GM19372 (cell line): ENCODE results near the gene POLD4.
"Not testable (repeated sequence)": the region's sequence is repeated elsewhere in the genome, so short reads cannot be mapped to it uniquely, and the experiment has no call there.

Experiments used
- ATAC-seq: cut with Tn5 transposase; IDR thresholded peaks from one replicate; pipeline ENCODE4 v1.9.1; 2021; ENCODE audit warnings: mild to moderate bottlenecking, low read depth, moderate library complexity; ENCODE audit not compliant: unreplicated experiment

The POLD4 gene

DNA sequence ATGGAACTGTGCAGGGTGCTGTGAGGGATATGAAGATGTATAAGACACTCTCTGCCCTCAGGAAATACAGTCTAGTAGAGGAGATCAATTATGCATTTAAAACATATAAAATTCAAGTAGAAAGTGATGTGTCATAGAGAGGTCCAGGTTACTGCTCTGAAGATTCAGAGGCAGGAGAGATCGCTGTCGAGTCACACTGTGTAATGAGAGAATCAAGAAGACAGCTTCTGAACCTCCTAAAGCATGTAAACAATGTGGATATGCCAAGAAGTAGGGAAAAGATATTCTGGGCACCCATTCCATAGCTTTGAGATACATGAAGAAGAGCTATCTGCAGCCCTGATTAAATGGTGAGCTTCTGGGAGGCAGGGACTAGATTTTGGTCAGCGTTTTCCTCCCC is 33.3 kb downstream of the POLD4 start:
- no peak for ATAC-seq

- ATAC-seq = not testable (repeated sequence)
Observed at GRCh38 chr11:67318876-67319275, 34.5 kb downstream of the POLD4 start.

DNA sequence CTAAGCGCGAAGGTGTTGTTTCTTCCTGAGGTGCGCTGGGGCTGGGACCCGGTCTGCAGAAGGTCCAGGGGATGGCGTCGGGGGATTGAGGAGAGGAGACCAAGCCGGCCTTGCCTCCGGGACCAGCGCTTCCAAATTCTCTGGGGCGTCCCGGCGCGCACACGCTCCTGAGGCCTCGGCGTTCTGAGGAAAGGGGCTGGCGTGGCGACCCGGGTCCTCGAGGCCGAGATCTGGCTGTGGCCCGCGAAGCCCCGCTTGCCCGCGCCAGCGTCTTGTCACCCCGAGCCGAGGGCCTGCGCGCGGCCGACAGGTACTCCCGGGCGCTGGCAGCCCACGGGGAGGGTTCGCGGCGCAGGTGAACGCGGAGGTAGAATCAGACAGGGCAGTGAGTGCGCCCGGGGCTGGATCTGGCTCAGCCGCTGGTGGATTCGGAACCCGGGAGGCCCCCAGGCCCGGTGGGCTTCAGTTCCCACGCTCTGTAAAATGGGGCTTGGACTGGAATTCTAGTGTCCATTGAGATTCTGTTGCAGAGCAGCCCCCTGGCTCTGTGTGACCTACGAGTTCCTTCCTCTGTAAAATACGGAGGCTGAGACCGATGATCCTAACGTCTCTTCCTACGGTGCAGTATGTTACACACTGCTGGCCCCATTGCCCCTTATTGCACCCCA is 35.3 kb downstream of the POLD4 start:
- peak; percentile 13 for ATAC-seq

DNA sequence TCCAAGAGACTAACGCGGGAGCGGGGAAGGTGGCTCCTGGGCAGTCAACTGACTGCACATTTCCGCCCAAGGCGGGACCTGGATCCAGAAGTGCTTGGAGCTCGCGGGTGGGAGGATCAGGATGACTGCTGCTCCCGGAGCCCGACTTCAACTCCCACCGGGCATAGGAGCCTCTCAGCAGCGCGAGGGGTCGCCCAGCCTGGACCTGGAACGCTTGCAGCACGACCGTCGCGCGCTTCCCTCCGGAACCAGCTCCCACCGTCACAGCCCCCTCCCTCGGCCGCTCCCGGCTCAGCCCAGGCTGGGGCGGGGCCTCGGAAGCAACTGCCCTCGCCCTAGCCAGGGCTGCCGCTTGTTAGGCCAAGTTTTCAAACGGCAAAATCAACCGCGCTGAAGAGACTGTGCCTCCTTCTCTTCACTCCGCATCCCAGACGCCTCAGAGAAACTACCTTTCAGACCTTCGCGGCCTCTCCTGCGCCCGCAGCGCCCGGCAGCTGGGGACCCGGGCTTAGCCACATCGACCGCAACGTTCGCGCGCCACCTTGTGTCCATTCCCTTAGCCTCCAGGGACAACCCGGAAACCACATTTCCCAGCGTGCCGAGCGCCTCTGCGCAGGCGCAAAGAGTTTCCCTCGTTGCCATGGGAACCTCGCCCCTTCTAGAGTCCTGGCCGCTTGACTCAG is 36.0 kb downstream of the POLD4 start:
- peak; percentile 87 for ATAC-seq

DNA sequence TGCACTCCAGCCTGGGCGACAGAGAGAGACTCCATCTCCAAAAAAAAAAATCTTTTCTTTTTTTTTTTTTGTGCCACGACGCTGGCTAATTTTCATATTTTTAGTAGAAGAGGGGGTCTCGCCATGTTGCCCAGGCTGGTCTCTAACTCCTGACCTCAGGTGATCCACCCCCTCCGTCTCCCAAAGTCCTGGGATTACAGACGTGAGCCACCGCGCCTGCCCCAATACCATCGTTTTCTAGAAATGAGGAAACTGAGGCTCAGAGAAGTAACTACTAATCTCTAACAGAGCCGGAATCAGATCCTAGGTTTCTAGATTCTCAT is 36.5 kb downstream of the POLD4 start:
- ATAC-seq = no peak

GRCh38 chr11:67315325-67315909 is 37.9 kb downstream of the POLD4 start:
- ATAC-seq = no peak

- ATAC-seq = no peak
Observed at GRCh38 chr11:67314218-67314617, 39.1 kb downstream of the POLD4 start.

GRCh38 chr11:67313125-67313890 is 40.0 kb downstream of the POLD4 start:
- no peak for ATAC-seq

DNA sequence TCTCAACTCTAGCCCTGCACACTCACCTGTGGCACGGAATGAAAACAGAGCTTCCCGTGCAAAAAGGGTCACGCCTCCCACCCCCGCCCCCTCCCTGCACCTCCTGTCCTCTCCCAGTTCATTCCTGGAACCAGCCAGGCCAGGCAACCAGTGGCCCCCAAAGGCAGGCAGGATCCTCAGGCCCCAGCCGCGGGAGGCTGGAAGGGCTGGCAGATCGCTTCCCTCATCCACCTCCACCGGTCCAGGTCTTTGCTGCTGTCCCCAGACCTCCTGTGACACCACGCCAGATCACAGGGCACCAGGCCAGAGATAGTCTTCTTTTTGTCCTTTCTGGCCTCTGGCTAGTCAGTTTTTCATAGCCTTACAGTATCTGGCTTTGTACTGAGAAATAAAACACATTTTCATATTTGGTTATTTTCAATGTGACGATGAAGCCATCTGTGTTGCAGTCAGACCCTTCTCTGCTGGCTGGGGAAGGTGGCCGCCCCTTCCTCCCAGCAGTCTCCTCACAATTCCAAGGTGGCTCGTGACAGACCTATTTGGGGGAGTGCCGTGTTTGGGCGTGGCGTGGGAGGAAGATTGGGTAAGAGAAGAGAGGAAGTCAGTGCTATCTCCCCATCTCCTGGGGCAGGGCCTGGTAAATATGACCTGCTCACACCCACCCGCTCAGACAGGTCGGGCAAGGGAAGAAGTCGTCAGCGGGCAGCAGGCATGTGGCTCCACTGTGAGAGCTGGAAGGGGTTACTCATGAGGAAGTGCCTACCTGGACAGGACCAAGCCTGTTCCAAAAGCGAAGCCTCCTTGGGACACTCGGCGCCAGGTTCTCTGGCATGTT is 40.9 kb downstream of the POLD4 start:
- no peak for ATAC-seq

- no peak for ATAC-seq
Observed at GRCh38 chr11:67311556-67312082, 41.7 kb downstream of the POLD4 start.

DNA sequence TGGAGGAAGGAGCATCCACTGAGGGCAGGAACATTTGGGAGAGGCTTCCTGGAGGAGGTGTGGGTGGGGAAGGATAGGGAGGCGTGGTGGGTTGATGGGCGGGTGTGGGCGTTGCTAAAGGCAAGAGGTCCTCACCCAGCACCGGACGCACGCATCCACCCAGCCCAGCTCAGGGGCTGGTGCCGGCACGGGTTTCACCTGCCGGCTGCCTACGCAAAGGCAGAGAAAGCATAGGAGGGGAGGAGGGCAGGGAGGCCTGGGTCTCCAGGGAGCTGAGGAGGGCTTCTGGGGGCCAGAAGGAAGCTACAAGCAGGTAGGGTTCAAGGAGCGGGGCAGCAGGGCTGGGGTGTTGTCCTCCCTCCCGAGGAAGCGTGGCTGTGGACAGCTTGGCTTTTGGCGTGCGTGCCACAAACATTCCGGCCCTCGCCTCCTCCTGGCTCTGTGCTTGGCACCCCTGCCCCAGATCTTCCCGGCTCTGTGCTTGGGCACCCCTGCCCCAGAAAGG is 42.2 kb downstream of the POLD4 start:
- no peak for ATAC-seq

DNA sequence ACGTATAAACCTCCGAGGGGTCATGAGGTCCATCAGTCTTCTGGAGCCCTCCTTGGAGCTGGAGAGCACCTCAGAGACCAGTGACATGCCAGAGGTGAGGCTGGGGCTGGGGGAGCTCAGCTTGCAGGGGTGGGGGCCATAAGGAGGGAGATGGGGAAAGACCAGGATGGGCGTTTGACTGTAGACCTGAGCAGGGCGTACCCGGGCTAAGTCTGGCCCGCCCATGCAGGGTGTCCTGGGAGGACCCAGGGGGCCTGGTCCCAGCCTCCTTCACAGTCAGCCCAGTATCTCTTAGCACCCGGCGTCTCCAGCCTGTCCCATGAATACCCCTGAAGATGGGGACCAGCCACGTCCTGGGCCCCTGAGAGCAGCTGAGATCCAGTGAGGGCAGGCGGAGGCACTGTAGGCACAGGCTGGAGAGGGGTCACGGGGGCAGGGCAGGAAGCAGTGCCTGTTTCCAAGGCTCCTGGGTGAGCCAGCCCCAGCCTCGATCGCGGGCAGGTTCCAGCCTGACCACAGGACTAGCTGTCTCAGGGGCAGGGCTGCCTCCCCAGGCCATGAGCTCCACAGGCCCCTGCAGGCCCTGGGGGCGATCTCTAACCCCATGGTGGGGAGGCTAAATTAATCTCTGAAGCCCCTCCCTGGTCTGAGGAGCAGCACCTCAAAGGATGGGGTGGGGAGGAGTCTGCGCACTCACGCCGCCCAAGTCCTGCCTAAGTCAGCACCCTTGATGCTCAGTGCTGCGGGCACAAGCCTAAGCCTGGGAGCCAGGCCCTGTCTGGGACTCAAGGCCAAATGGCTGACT is 42.9 kb downstream of the POLD4 start:
- ATAC-seq = no peak

GRCh38 chr11:67309661-67310061 is 43.7 kb downstream of the POLD4 start:
- no peak for ATAC-seq

DNA sequence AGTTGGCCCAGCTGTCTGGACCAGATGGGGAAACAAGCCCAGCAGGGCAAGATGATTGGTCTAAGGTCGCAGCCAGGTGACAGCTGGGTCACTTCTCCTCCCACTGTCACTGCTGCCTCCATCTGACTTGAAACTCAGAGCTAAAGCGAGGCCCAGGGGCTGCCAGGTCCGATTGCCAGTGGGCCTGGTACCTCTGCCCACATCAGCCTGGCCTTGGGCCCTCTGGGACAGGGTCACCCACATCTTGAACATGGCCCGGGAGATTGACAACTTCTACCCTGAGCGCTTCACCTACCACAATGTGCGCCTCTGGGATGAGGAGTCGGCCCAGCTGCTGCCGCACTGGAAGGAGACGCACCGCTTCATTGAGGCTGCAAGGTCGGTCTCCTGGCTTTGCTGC is 44.2 kb downstream of the POLD4 start:
- no peak for ATAC-seq

DNA sequence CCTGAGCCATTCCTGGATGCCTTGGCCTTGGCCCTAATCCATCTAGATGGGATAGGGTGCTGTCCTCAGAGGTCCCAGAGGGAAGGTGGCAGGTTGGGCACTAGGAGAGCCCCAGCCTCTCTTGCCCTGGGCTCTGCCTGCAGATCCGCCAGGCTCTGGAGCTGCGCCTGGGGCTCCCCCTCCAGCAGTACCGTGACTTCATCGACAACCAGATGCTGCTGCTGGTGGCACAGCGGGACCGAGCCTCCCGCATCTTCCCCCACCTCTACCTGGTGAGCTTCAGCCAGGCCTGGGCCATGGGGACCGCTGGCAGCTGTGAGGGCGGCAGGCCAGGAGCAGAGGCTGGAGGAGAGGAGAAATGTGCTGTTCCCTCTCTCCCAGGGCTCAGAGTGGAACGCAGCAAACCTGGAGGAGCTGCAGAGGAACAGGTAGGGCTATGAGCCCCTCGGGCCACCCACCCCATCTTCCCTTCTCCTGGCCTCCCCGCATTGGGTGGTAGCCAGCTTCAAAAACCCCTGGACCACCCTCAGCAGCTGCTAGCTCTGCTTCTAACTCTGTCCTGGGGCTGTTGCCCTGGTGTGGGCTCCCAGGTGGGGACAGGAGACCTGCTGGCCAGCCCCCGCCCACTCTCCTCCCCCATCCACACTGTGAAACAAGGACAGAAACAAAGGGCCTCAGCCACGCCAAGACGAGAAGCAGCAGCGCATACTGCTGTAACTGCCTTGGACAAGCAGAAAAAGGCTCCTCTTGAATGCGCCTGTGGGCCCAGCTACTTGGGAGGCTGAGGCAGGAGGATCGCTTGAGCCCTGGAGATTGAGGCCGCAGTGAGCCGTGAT is 45.1 kb downstream of the POLD4 start:
- ATAC-seq = no peak

DNA sequence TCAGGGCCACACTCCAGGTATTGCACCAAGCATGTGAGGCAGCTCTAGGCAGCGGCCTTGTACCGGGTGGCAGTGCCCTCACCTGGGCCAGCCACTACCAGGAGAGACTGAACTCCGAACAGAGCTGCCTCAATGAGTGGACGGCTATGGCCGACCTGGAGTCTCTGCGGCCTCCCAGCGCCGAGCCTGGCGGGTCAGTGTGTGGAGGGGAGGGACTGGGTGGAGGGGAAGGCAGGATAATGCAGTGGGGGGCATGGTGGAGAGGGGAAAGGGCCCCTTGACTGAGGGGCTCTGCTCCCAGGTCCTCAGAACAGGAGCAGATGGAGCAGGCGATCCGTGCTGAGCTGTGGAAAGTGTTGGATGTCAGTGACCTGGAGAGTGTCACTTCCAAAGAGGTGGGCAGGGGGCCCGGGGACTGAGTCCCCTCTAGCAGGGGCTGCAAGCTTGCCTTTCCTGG is 45.8 kb downstream of the POLD4 start:
- ATAC-seq = no peak

DNA sequence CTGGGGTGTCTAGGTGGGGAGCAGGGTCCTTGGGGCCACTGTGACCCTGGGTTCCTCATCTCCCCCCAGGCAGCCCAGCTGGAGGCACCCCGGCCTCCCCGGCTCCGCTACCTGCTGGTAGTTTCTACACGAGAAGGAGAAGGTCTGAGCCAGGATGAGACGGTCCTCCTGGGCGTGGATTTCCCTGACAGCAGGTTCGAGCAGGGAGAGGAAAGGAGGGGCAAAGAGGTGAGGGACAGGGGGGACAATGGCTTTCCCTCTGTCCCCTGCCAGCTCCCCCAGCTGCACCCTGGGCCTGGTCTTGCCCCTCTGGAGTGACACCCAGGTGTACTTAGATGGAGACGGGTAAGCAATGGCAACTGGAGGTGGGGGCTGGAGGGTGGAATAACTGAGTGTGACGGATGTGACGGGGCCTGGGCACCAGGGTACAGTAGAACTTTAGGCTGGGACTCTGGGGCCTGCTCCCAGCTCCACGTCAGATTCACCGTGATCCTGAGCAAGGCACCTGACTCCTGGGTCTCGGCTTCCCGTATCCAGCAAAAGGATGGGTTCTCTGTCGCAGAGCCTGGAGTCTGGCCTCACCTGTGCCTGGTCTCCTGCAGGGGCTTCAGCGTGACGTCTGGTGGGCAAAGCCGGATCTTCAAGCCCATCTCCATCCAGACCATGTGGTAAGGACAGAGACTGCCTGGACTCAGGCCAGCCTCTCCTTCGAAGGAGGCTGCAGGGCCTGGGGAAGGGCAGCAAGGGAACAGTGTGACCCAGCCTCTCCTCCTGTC is 46.4 kb downstream of the POLD4 start:
- ATAC-seq = no peak
